Measurements from ENCODE around the gene CELF5. TPM values are rescaled to one million over a fixed set of nuclear protein-coding genes. Genes with fewer than 3 reads are reported as not detected.

The CELF5 gene
- total and polyA plus RNA-seq, 9 of the 15 experiments (the other 6 are each of a cell fraction or from before 2014, with no cell fraction given): 0.01 to 0.56 (median 0.22) TPM

GRCh38 chr19:3304871-3305423 is 80.5 kb downstream of the CELF5 start:
- peak; percentile 52 to 85 (median 58) for DNase-seq (ENCODE audit: extremely low read depth in 1 of 4, low spot score in 3 of 4)
- Histone ChIP-seq H3K9me1 (ENCODE audit: control insufficient read depth, insufficient read depth, low read length) (no peaks in the 10 kb centered on the region), H4K20me1 (replicated peaks; ENCODE audit: control insufficient read depth, insufficient read depth, low read length) (peaks cover 3% of the 10 kb centered on the region; the same call in 1 of the 2 replicates), H3K9me3 (replicated peaks; ENCODE audit: control insufficient read depth, insufficient read depth, low read depth, low read length) (peaks cover 4% of the 10 kb centered on the region; the same call in 1 of the 2 replicates), H3K4me2 (ENCODE audit: insufficient read depth, low read length) (no peak overlapping the region), H3K27ac (ENCODE audit: extremely low read depth, low read depth, low read length) (no peak overlapping the region), H3K79me2 (ENCODE audit: control insufficient read depth, insufficient read depth, low read length) (no peaks in the 10 kb centered on the region), H3K27me3 (ENCODE audit: control insufficient read depth in 2 of 2, insufficient read depth in 2 of 2, low read length in 2 of 2) (peaks cover 0 to 18% of the 10 kb centered on the region in 2 experiments; a peak in 1 of 5 replicates), H3K4me3 (no peak overlapping the region), H3K9ac (ENCODE audit: insufficient read depth in 1 of 2, low read depth in 2 of 2, low read length in 2 of 2) (0 out of 4 replicates have a peak overlapping the region, but pooled peaks of 1 of the 2 experiments have one; percentile 49), H3K36me3 (ENCODE audit: control insufficient read depth, insufficient read depth, low read length) (no peaks in the 10 kb centered on the region), H2AFZ (ENCODE audit: low read depth, low read length) (peak overlapping the region; percentile 33; the same call in 1 of the 2 replicates), H3K4me1 (replicated peaks in 1 of 2; ENCODE audit: control insufficient read depth in 2 of 2, insufficient read depth in 2 of 2, low read length in 2 of 2) (peaks cover 0 to 13% of the 10 kb centered on the region in 2 experiments; a peak in 3 of 5 replicates)
- WGBS (ENCODE audit: insufficient coverage, low coverage, missing lambda C conversion rate): 10% methylated on average over 17 of the region's 22 CpGs
- ChIA-PET CTCF (ENCODE audit: low intra/inter-chr PET ratio) (interaction anchor here (0.6 to 1.8 kb wide), 9 partner anchors 13 to 657 kb away, joined by 3 to 8 read pairs (median 3); no protein-coding TSS in a partner anchor), POLR2A (interaction anchor here (0.6 to 1.0 kb wide), 4 partner anchors 24 to 683 kb away, joined by 3 read pairs; no protein-coding TSS in a partner anchor)
- no TSS peak for BruUV-seq (replicated peaks)
- peak; percentile 40 for ATAC-seq
- in situ Hi-C loops (cut with MboI): loop anchor here (10.0 kb wide), 1 partner anchor 350 kb away; no protein-coding TSS in a partner anchor
- intact Hi-C loops (cut with micrococcal nuclease): no loop called here
- peak; percentile 83 for FAIRE-seq
- TF ChIP-seq TRIM25 (IDR thresholded peaks at IDR 0.05; ENCODE audit: borderline replicate concordance) (no peak), NCOA4 (IDR thresholded peaks at IDR 0.05; ENCODE audit: partially characterized antibody) (no peak), TSHZ1 (CRISPR knock-in tag; IDR thresholded peaks at IDR 0.05) (no peak), CREB1 (IDR thresholded peaks at IDR 0.05) (no peak), CREB1 (CRISPR knock-in tag; IDR thresholded peaks at IDR 0.05) (no peak), ZBTB33 (CRISPR knock-in tag; IDR thresholded peaks at IDR 0.05) (no peak), CBX2 (IDR thresholded peaks at IDR 0.05; ENCODE audit: insufficient read depth, low read length, poor library complexity, severe bottlenecking) (no peak), PBX2 (CRISPR knock-in tag; IDR thresholded peaks at IDR 0.05; ENCODE audit: low read depth) (no peak), PBX2 (tag; conservative IDR thresholded peaks at IDR 0.05; ENCODE audit: low read depth) (peak; percentile 69)

Measured in K562 (cell line).